GM18499 (cell line): ENCODE results near the gene TSACC.

Experiments used
- ATAC-seq: cut with Tn5 transposase; IDR thresholded peaks from one replicate; pipeline ENCODE4 v1.9.1; 2021; ENCODE audit warnings: moderate number of reproducible peaks; ENCODE audit not compliant: insufficient read depth, unreplicated experiment

Gene TSACC

GRCh38 chr1:156391366-156391677, 53.0 kb downstream of the TSACC start:
- no peak for ATAC-seq

GRCh38 chr1:156391701-156392100, 53.4 kb downstream of the TSACC start:
- ATAC-seq, result no peak

- ATAC-seq, result no peak
Observed at GRCh38 chr1:156392452-156392853, 54.1 kb downstream of the TSACC start.

- ATAC-seq, result no peak
Observed at GRCh38 chr1:156393095-156393494, 54.8 kb downstream of the TSACC start.

GRCh38 chr1:156394082-156394481, 55.8 kb downstream of the TSACC start:
- ATAC-seq, result no peak

GRCh38 chr1:156394835-156395461, 56.6 kb downstream of the TSACC start:
- ATAC-seq, result no peak
